CD8-positive, alpha-beta memory T cell (primary cell): ENCODE results near the gene STAT5B. TPM values are rescaled to one million over a fixed set of nuclear protein-coding genes. Genes with fewer than 3 reads are reported as not detected.
A peak's percentile ranks its signal among the peaks of the same experiment; 100 is the strongest.

Source experiments
- CTCF ChIA-PET: fragments of 350-600 bp; sonication (Branson Sonifier 250); formaldehyde crosslinking; loops from one replicate; lab custom pipeline; 2021; ENCODE audit warnings: antibody characterized with exemption; lab: Charles Lee
- POLR2A ChIA-PET: fragments of 350-600 bp; sonication (Branson Sonifier 250); formaldehyde crosslinking; loops from one replicate; lab custom pipeline; 2021; ENCODE audit warnings: antibody characterized with exemption; lab: Charles Lee
- DNase-seq, 5 donors: peaks; one replicate each; pipeline versions ENCODE4 v3.0.0 to v3.0.0-alpha.2; 2020 to 2022; ENCODE audit warnings: mixed read lengths in 1 of 5
- H3K27ac ChIP-seq: one replicate; pipeline ENCODE4 v1.7.0; 2013; ENCODE audit warnings: low read depth, mild to moderate bottlenecking, low read length, moderate library complexity
- H3K27me3 ChIP-seq: 2 replicates; pipeline ENCODE4 v1.7.0; 2013; ENCODE audit warnings: low read length, mild to moderate bottlenecking; ENCODE audit not compliant: insufficient read depth, poor library complexity, severe bottlenecking
- H3K36me3 ChIP-seq: 2 replicates; pipeline ENCODE4 v1.7.0; 2013; ENCODE audit warnings: mild to moderate bottlenecking, low read length, moderate library complexity; ENCODE audit not compliant: insufficient read depth
- H3K4me1 ChIP-seq: 2 replicates; pipeline ENCODE4 v1.7.0; 2013; ENCODE audit warnings: mild to moderate bottlenecking, low read length, moderate library complexity; ENCODE audit not compliant: insufficient read depth
- H3K4me3 ChIP-seq: 2 replicates; pipeline ENCODE4 v1.7.0; 2013; ENCODE audit warnings: mild to moderate bottlenecking, low read length
- H3K9me3 ChIP-seq: 2 replicates; pipeline ENCODE4 v1.7.0; 2013; ENCODE audit warnings: mild to moderate bottlenecking, low read length
- H3K27ac Mint-ChIP-seq, 8 donors: one replicate each; pipeline ENCODE4 v1.8.0; 2020 to 2021; ENCODE audit warnings: mixed read lengths in 8 of 8, mild to moderate bottlenecking in 6 of 8, inconsistent platforms in 3 of 8, moderate library complexity in 3 of 8
- H3K27me3 Mint-ChIP-seq, 2 donors: one replicate each; pipeline ENCODE4 v1.8.0; 2020 to 2021; ENCODE audit warnings: mixed read lengths in 2 of 2, mild to moderate bottlenecking in 1 of 2, moderate library complexity in 1 of 2
- H3K36me3 Mint-ChIP-seq, 3 donors: one replicate each; pipeline ENCODE4 v1.8.0; 2020 to 2021; ENCODE audit warnings: mixed read lengths in 3 of 3, inconsistent platforms in 1 of 3, mild to moderate bottlenecking in 1 of 3
- H3K4me1 Mint-ChIP-seq, 3 donors: one replicate each; pipeline ENCODE4 v1.8.0; 2020 to 2021; ENCODE audit warnings: mixed read lengths in 3 of 3, inconsistent platforms in 1 of 3, mild to moderate bottlenecking in 1 of 3
- H3K4me3 Mint-ChIP-seq, 7 donors: one replicate each; pipeline ENCODE4 v1.8.0; 2020 to 2021; ENCODE audit warnings: mixed read lengths in 7 of 7, mild to moderate bottlenecking in 6 of 7, moderate library complexity in 4 of 7, inconsistent platforms in 2 of 7
- H3K9me3 Mint-ChIP-seq, 5 donors: one replicate each; pipeline ENCODE4 v1.8.0; 2020 to 2022; ENCODE audit warnings: mixed read lengths in 5 of 5, mild to moderate bottlenecking in 3 of 5, moderate library complexity in 2 of 5, inconsistent platforms in 1 of 5
- polyA plus RNA-seq: library from polyadenylated mRNA; unstranded; fragments of 300-500 nt; fragmentation: Illumina TruSeq; gene quantifications from one replicate; pipeline ENCODE4 v1.2.3, GENCODE V29; 2021
- total RNA-seq, 2 experiments: library from RNA; stranded (reverse); gene quantifications; one replicate each; pipeline ENCODE4 v1.2.3, GENCODE V29; 2021

Gene STAT5B
- total and polyA plus RNA-seq, 3 experiments from 2014 or later, result 108 to 132 (median 124) TPM

GRCh38 chr17:42183741-42184711 lies 92.2 kb downstream of the STAT5B start:
- peak; percentile 71 to 78 (median 73) for DNase-seq
- Histone ChIP-seq H3K9me3 (no peaks in the 10 kb centered on the region), H3K27ac (peak overlapping the region; percentile 68), H3K36me3 (no peaks in the 10 kb centered on the region), H3K4me3 (peak overlapping the region; percentile 89), H3K27me3 (no peaks in the 10 kb centered on the region), H3K4me1 (peaks cover 44% of the 10 kb centered on the region)
- peaks cover 10 to 13% of the 10 kb centered on the region in 2 donors for H3K27me3 Mint-ChIP-seq
- peaks cover 0 to 3% (median 0%) of the 10 kb centered on the region in 3 donors for H3K36me3 Mint-ChIP-seq
- H3K27ac Mint-ChIP-seq, result peak overlapping the region; percentile 55 to 94 (median 88)
- H3K4me1 Mint-ChIP-seq, result peaks cover 30 to 48% (median 35%) of the 10 kb centered on the region in 3 donors
- H3K9me3 Mint-ChIP-seq, result no peaks in the 10 kb centered on the region
- CTCF ChIA-PET, result interaction anchor here (0.6 to 2.4 kb wide), 7 partner anchors 10 to 222 kb away, joined by 3 to 9 read pairs (median 5); partner anchors contain the start of genes GHDC and STAT5A
- POLR2A ChIA-PET, result interaction anchor here (0.6 to 1.6 kb wide), 3 partner anchors 11 to 331 kb away, joined by 3 to 7 read pairs (median 4); partner anchors contain the start of gene GHDC
- H3K4me3 Mint-ChIP-seq, result peak overlapping the region; percentile 87 to 95 (median 93)

GRCh38 chr17:42182927-42183734 lies 93.1 kb downstream of the STAT5B start:
- peak overlapping the region; percentile 55 to 94 (median 88) for H3K27ac Mint-ChIP-seq
- ChIA-PET POLR2A (interaction anchor here (0.6 to 1.6 kb wide), 2 partner anchors 11 to 239 kb away, joined by 4 to 7 read pairs; partner anchors contain the start of gene GHDC), CTCF (interaction anchor here (1.3 to 2.4 kb wide), 3 partner anchors 11 to 218 kb away, joined by 4 to 9 read pairs (median 6); partner anchors contain the start of genes GHDC and STAT5A)
- H3K27me3 ChIP-seq, result no peaks in the 10 kb centered on the region
- H3K36me3 ChIP-seq, result no peaks in the 10 kb centered on the region
- H3K4me3 Mint-ChIP-seq, result peak overlapping the region; percentile 87 to 95 (median 93)
- H3K4me1 ChIP-seq, result peaks cover 44% of the 10 kb centered on the region
- peak overlapping the region; percentile 89 for H3K4me3 ChIP-seq
- peaks cover 39 to 55% (median 42%) of the 10 kb centered on the region in 3 donors for H3K4me1 Mint-ChIP-seq
- peaks cover 13 to 15% of the 10 kb centered on the region in 2 donors for H3K27me3 Mint-ChIP-seq
- no peaks in the 10 kb centered on the region for H3K9me3 Mint-ChIP-seq
- DNase-seq, result no peak
- peak overlapping the region; percentile 68 for H3K27ac ChIP-seq
- H3K36me3 Mint-ChIP-seq, result peaks cover 0 to 3% (median 0%) of the 10 kb centered on the region in 3 donors
- no peaks in the 10 kb centered on the region for H3K9me3 ChIP-seq

- Histone ChIP-seq H3K4me3 (no peak overlapping the region), H3K27ac (no peak overlapping the region), H3K36me3 (no peaks in the 10 kb centered on the region), H3K27me3 (no peaks in the 10 kb centered on the region), H3K9me3 (no peaks in the 10 kb centered on the region), H3K4me1 (peaks cover 44% of the 10 kb centered on the region)
- H3K27ac Mint-ChIP-seq, result peak overlapping the region in 3 of 8 donors; percentile 32 to 93 (median 75)
- peaks cover 39 to 59% (median 42%) of the 10 kb centered on the region in 3 donors for H3K4me1 Mint-ChIP-seq
- ChIA-PET POLR2A (interaction anchor here (0.6 to 1.2 kb wide), 2 partner anchors 16 to 93 kb away, joined by 3 to 4 read pairs; no protein-coding TSS in a partner anchor), CTCF (interaction anchor here (1.0 to 1.8 kb wide), 9 partner anchors 10 to 346 kb away, joined by 3 to 9 read pairs (median 3); partner anchors contain the start of genes GHDC, HSPB9, KAT2A and NKIRAS2)
- H3K27me3 Mint-ChIP-seq, result peaks cover 13 to 20% of the 10 kb centered on the region in 2 donors
- H3K9me3 Mint-ChIP-seq, result no peaks in the 10 kb centered on the region
- DNase-seq, result no peak
- H3K36me3 Mint-ChIP-seq, result peaks cover 0 to 3% (median 0%) of the 10 kb centered on the region in 3 donors
- H3K4me3 Mint-ChIP-seq, result peak overlapping the region in 5 of 7 donors; percentile 41 to 87 (median 55)
Observed at GRCh38 chr17:42181851-42182207, 94.4 kb downstream of the STAT5B start.

- POLR2A ChIA-PET, result interaction anchor here (0.6 to 1.2 kb wide), 2 partner anchors 15 to 94 kb away, joined by 3 to 4 read pairs; no protein-coding TSS in a partner anchor
- Mint-ChIP-seq H3K27ac (peak within 1 kb of the TSS in 6 of 8 donors; percentile 29 to 93 (median 35)), H3K36me3 (peaks cover 0 to 3% (median 0%) of the 10 kb centered on the region in 3 donors), H3K4me3 (peak within 1 kb of the TSS; percentile 55 to 87 (median 56)), H3K27me3 (peaks cover 13 to 20% of the 10 kb centered on the region in 2 donors), H3K9me3 (no peaks in the 10 kb centered on the region), H3K4me1 (peaks cover 39 to 59% (median 42%) of the 10 kb centered on the region in 3 donors)
- DNase-seq, result peak; percentile 65 to 86 (median 79)
- Histone ChIP-seq H3K27ac (no peak within 1 kb of the TSS), H3K4me3 (peak within 1 kb of the TSS; percentile 45), H3K4me1 (peaks cover 44% of the 10 kb centered on the region), H3K9me3 (no peaks in the 10 kb centered on the region), H3K36me3 (no peaks in the 10 kb centered on the region), H3K27me3 (no peaks in the 10 kb centered on the region)
- CTCF ChIA-PET, result interaction anchor here (0.9 to 1.8 kb wide), 14 partner anchors 9 to 346 kb away, joined by 3 to 9 read pairs (median 3); partner anchors contain the start of genes GHDC, HSPB9, KAT2A and NKIRAS2
Observed at GRCh38 chr17:42180922-42181850, 95.0 kb downstream of the STAT5B start, which contains the start of gene KCNH4. Gene KCNH4 (minus strand): TSS chr17:42181142. CDS start chr17:42180945, 197 bp downstream.

GRCh38 chr17:42180411-42180921 lies 95.7 kb downstream of the STAT5B start:
- ChIA-PET CTCF (interaction anchor here (0.9 to 1.8 kb wide), 9 partner anchors 8 to 226 kb away, joined by 3 to 9 read pairs (median 3); partner anchors contain the start of genes GHDC and HSPB9), POLR2A (no interaction called here)
- Histone ChIP-seq H3K4me1 (peaks cover 44% of the 10 kb centered on the region), H3K36me3 (no peaks in the 10 kb centered on the region), H3K27ac (no peak overlapping the region), H3K27me3 (no peaks in the 10 kb centered on the region), H3K4me3 (peak overlapping the region; percentile 45), H3K9me3 (no peaks in the 10 kb centered on the region)
- Mint-ChIP-seq H3K36me3 (peaks cover 0 to 3% (median 0%) of the 10 kb centered on the region in 3 donors), H3K27me3 (peaks cover 14 to 20% of the 10 kb centered on the region in 2 donors), H3K27ac (peak overlapping the region in 1 of 8 donors; percentile 34), H3K4me3 (peak overlapping the region in 6 of 7 donors; percentile 41 to 81 (median 54)), H3K4me1 (peaks cover 39 to 59% (median 42%) of the 10 kb centered on the region in 3 donors), H3K9me3 (no peaks in the 10 kb centered on the region)
- DNase-seq, result no peak

- no peaks in the 10 kb centered on the region for H3K9me3 ChIP-seq
- H3K36me3 ChIP-seq, result no peaks in the 10 kb centered on the region
- Mint-ChIP-seq H3K27me3 (peaks cover 14 to 20% of the 10 kb centered on the region in 2 donors), H3K36me3 (peaks cover 0 to 3% (median 0%) of the 10 kb centered on the region in 3 donors), H3K4me1 (peaks cover 37 to 56% (median 38%) of the 10 kb centered on the region in 3 donors), H3K4me3 (peak overlapping the region; percentile 44 to 81 (median 56)), H3K9me3 (no peaks in the 10 kb centered on the region), H3K27ac (peak overlapping the region in 2 of 8 donors; percentile 9 to 34)
- POLR2A ChIA-PET, result no interaction called here
- H3K27ac ChIP-seq, result no peak overlapping the region
- DNase-seq, result peak in 1 of 5 donors; percentile 19
- no peaks in the 10 kb centered on the region for H3K27me3 ChIP-seq
- peaks cover 41% of the 10 kb centered on the region for H3K4me1 ChIP-seq
- CTCF ChIA-PET, result interaction anchor here (0.9 to 1.5 kb wide), 5 partner anchors 17 to 226 kb away, joined by 3 to 4 read pairs (median 3); no protein-coding TSS in a partner anchor
- no peak overlapping the region for H3K4me3 ChIP-seq
Observed at GRCh38 chr17:42179911-42180410, 96.2 kb downstream of the STAT5B start.
